HG03457 (cell line): Measurements from ENCODE around the gene TTBK1.

Experiments used
- ATAC-seq: cut with Tn5 transposase; IDR thresholded peaks from one replicate; pipeline ENCODE4 v1.9.1; 2021; ENCODE audit warnings: moderate number of reproducible peaks; ENCODE audit not compliant: unreplicated experiment

The TTBK1 gene

GRCh38 chr6:43269273-43270007 lies 26.2 kb downstream of the TTBK1 start:
- no peak for ATAC-seq

- no peak for ATAC-seq
Observed at GRCh38 chr6:43271103-43271815, 28.0 kb downstream of the TTBK1 start.

GRCh38 chr6:43271944-43272343 lies 28.7 kb downstream of the TTBK1 start:
- ATAC-seq = no peak

- ATAC-seq = no peak
Observed at GRCh38 chr6:43273707-43274106, 30.4 kb downstream of the TTBK1 start.

- ATAC-seq = no peak
Observed at GRCh38 chr6:43274127-43274915, 31.0 kb downstream of the TTBK1 start.

GRCh38 chr6:43274916-43275597 lies 31.8 kb downstream of the TTBK1 start:
- no peak for ATAC-seq

GRCh38 chr6:43275801-43276576 lies 32.7 kb downstream of the TTBK1 start:
- ATAC-seq = no peak

GRCh38 chr6:43276577-43277305 lies 33.5 kb downstream of the TTBK1 start:
- ATAC-seq = no peak

GRCh38 chr6:43277306-43277642 lies 34.0 kb downstream of the TTBK1 start:
- no peak for ATAC-seq

- no peak for ATAC-seq
Observed at GRCh38 chr6:43277643-43278523, 34.6 kb downstream of the TTBK1 start.

GRCh38 chr6:43278524-43279078 lies 35.3 kb downstream of the TTBK1 start:
- no peak for ATAC-seq

- no peak for ATAC-seq
Observed at GRCh38 chr6:43280234-43280633, 37.0 kb downstream of the TTBK1 start.

- ATAC-seq = no peak
Observed at GRCh38 chr6:43282060-43282459, 38.8 kb downstream of the TTBK1 start.

GRCh38 chr6:43282636-43283513 lies 39.6 kb downstream of the TTBK1 start:
- ATAC-seq = no peak

GRCh38 chr6:43283514-43283901 lies 40.2 kb downstream of the TTBK1 start:
- ATAC-seq = no peak

GRCh38 chr6:43283905-43284304 lies 40.6 kb downstream of the TTBK1 start:
- no peak for ATAC-seq

GRCh38 chr6:43284991-43285781 lies 41.9 kb downstream of the TTBK1 start:
- ATAC-seq = no peak
